ENCODE measurements around the gene ADAM17. TPM values are rescaled to one million over a fixed set of nuclear protein-coding genes. Genes with fewer than 3 reads are reported as not detected.

Gene ADAM17
- total and polyA plus RNA-seq, 8 donors: 4.0 to 46.1 (median 16.8) TPM

GRCh38 chr2:9560628-9561027 is 5.0 kb upstream of the ADAM17 start:
- no peak overlapping the region for H3K27ac ChIP-seq
- no peak for DNase-seq
- no peaks in the 10 kb centered on the region for H3K9me3 ChIP-seq
- TF ChIP-seq EP300 (IDR thresholded peaks at IDR 0.05) (no peak), POLR2A (IDR thresholded peaks at IDR 0.05) (no peak), POLR2AphosphoS5 (IDR thresholded peaks at IDR 0.05) (no peak)
- TF ChIP-seq, protein P1, sequence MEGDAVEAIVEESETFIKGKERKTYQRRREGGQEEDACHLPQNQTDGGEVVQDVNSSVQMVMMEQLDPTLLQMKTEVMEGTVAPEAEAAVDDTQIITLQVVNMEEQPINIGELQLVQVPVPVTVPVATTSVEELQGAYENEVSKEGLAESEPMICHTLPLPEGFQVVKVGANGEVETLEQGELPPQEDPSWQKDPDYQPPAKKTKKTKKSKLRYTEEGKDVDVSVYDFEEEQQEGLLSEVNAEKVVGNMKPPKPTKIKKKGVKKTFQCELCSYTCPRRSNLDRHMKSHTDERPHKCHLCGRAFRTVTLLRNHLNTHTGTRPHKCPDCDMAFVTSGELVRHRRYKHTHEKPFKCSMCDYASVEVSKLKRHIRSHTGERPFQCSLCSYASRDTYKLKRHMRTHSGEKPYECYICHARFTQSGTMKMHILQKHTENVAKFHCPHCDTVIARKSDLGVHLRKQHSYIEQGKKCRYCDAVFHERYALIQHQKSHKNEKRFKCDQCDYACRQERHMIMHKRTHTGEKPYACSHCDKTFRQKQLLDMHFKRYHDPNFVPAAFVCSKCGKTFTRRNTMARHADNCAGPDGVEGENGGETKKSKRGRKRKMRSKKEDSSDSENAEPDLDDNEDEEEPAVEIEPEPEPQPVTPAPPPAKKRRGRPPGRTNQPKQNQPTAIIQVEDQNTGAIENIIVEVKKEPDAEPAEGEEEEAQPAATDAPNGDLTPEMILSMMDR (IDR thresholded peaks at IDR 0.05): no peak
- intact Hi-C loops (cut with DNase I; ENCODE audit: low total_unique reads): no loop called here
- no peaks in the 10 kb centered on the region for H3K36me3 ChIP-seq
- WGBS, 5 donors: 82 to 91% (median 87%) methylated on average over 2 of the region's 2 CpGs
- H3K27me3 ChIP-seq: no peaks in the 10 kb centered on the region
- H3K4me1 ChIP-seq: peaks cover 11 to 29% (median 21%) of the 10 kb centered on the region in 4 donors
- no peak overlapping the region for H3K4me3 ChIP-seq

- H3K9me3 ChIP-seq: no peaks in the 10 kb centered on the region
- intact Hi-C loops (cut with DNase I; ENCODE audit: low total_unique reads): no loop called here
- DNase-seq: no peak
- peaks cover 13 to 30% (median 23%) of the 10 kb centered on the region in 4 donors for H3K4me1 ChIP-seq
- WGBS, 5 donors: 83 to 96% (median 90%) methylated on average over 1 of the region's 1 CpG
- H3K27me3 ChIP-seq: no peaks in the 10 kb centered on the region
- TF ChIP-seq POLR2AphosphoS5 (IDR thresholded peaks at IDR 0.05) (no peak), POLR2A (IDR thresholded peaks at IDR 0.05) (no peak), EP300 (IDR thresholded peaks at IDR 0.05) (no peak)
- TF ChIP-seq, protein P1 (IDR thresholded peaks at IDR 0.05): no peak
- peak overlapping the region in 1 of 5 donors; percentile 27 for H3K27ac ChIP-seq
- H3K4me3 ChIP-seq: no peak overlapping the region
- H3K36me3 ChIP-seq: no peaks in the 10 kb centered on the region
These were observed 3.3 kb upstream of the ADAM17 start for GRCh38 chr2:9558948-9559381.

GRCh38 chr2:9556121-9556743 is 602 bp upstream of the ADAM17 start:
- TF ChIP-seq POLR2AphosphoS5 (IDR thresholded peaks at IDR 0.05) (peak in 1 of 3 donors; percentile 11), POLR2A (IDR thresholded peaks at IDR 0.05) (no peak)
- TF ChIP-seq, protein P1 (IDR thresholded peaks at IDR 0.05): no peak
- Histone ChIP-seq H3K4me3 (peak overlapping the region; percentile 77 to 93 (median 78)), H3K4me1 (peaks cover 38 to 57% (median 50%) of the 10 kb centered on the region in 4 donors), H3K27me3 (no peaks in the 10 kb centered on the region), H3K36me3 (no peaks in the 10 kb centered on the region), H3K9me3 (no peaks in the 10 kb centered on the region), H3K27ac (peak overlapping the region; percentile 97 to 99 (median 99))
- WGBS, 5 donors: 0 to 1% (median 0%) methylated on average over 18 to 32 of the region's 32 CpGs
- no peak for DNase-seq
- intact Hi-C loops (cut with DNase I; ENCODE audit: low total_unique reads): no loop called here

DNA sequence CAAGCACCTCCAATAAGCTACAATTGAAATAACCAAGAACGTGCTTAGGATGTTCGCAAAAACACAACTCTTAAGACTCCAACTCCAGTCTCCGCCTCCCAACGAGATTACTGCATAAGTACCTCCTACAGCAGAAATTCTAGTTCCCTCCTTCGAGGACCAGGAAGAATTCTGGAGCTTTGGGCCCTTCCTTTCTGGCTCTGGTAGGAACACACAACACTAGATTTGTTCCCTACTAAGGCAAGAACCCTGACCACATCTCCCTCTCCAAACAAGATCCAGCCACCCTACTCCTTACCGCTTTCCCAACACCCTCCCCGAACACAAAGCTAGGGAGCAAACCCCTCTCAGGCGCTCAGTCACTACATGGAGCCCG is 721 bp downstream of the ADAM17 start:
- intact Hi-C loops (cut with DNase I; ENCODE audit: low total_unique reads): no loop called here
- peak in 2 of 3 donors; percentile 28 to 46 for TF ChIP-seq POLR2AphosphoS5 (IDR thresholded peaks at IDR 0.05)
- no peak for TF ChIP-seq EP300 (IDR thresholded peaks at IDR 0.05)
- TF ChIP-seq, protein P1 (IDR thresholded peaks at IDR 0.05): no peak
- TF ChIP-seq POLR2A (IDR thresholded peaks at IDR 0.05): no peak
- Histone ChIP-seq H3K4me3 (peak overlapping the region; percentile 77 to 93 (median 78)), H3K4me1 (peaks cover 38 to 69% (median 54%) of the 10 kb centered on the region in 4 donors), H3K9me3 (no peaks in the 10 kb centered on the region), H3K27ac (peak overlapping the region; percentile 97 to 99 (median 99)), H3K27me3 (no peaks in the 10 kb centered on the region), H3K36me3 (no peaks in the 10 kb centered on the region)
- WGBS, 5 donors: 0 to 1% (median 0%) methylated on average over 9 of the region's 9 CpGs
- peak in 1 of 2 donors; percentile 88 for DNase-seq
